ENCODE data around the gene CRX.
"Not testable (repeated sequence)": the region's sequence is repeated elsewhere in the genome, so short reads cannot be mapped to it uniquely, and the experiment has no call there.

The CRX gene

DNA sequence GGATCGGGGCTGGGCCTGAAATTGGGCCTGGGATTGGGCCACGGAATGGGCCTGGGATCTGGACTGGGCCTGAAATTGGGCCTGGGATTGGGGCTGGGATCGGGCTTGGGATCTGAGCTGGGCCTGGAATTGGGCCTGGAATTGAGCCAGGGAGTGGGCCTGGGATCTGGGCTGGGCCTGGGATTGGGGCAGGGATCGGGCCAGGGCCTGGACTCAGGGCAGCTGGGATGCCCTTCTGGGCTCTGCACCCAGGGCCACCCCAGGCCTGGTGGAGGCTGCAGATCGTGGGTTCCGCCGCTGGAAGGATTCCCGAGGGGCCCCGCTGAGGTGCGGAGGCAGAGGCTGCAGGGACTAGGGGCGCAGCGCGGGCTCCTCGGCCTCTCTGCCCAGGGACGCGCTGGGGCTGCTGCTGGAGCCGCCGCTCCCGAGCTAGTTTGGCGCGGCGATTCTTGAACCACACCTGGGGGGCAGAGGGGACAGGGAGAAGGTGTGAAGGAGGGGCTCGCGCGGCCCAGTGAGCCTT, 19.2 kb upstream of the CRX start:
- H3K27ac ChIP-seq (ENCODE audit: low read length), result no peak overlapping the region
- no peak overlapping the region for H2AFZ ChIP-seq (ENCODE audit: low read depth, low read length)
- H3K9ac ChIP-seq (ENCODE audit: low read depth, low read length), result no peak overlapping the region
- no peaks in the 10 kb centered on the region for H3K4me1 ChIP-seq (ENCODE audit: insufficient read depth, low read length)
- DNase-seq, result no peak
- ATAC-seq (ENCODE audit: insufficient read depth, low read depth), result no peak
- H3K4me2 ChIP-seq (ENCODE audit: insufficient read depth, low read length), result no peak overlapping the region
- H3K79me2 ChIP-seq (ENCODE audit: insufficient read depth, low read length), result no peaks in the 10 kb centered on the region
- H3K4me3 ChIP-seq (ENCODE audit: low read depth in 1 of 2, low read length in 2 of 2), result no peak overlapping the region
- H4K20me1 ChIP-seq (ENCODE audit: insufficient read depth, low read length), result no peaks in the 10 kb centered on the region
- TF ChIP-seq, protein P1, sequence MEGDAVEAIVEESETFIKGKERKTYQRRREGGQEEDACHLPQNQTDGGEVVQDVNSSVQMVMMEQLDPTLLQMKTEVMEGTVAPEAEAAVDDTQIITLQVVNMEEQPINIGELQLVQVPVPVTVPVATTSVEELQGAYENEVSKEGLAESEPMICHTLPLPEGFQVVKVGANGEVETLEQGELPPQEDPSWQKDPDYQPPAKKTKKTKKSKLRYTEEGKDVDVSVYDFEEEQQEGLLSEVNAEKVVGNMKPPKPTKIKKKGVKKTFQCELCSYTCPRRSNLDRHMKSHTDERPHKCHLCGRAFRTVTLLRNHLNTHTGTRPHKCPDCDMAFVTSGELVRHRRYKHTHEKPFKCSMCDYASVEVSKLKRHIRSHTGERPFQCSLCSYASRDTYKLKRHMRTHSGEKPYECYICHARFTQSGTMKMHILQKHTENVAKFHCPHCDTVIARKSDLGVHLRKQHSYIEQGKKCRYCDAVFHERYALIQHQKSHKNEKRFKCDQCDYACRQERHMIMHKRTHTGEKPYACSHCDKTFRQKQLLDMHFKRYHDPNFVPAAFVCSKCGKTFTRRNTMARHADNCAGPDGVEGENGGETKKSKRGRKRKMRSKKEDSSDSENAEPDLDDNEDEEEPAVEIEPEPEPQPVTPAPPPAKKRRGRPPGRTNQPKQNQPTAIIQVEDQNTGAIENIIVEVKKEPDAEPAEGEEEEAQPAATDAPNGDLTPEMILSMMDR (IDR thresholded peaks at IDR 0.05; ENCODE audit: borderline replicate concordance, extremely low read depth, low read length, poor library complexity, severe bottlenecking), result no peak
- no peak for TF ChIP-seq EZH2 (IDR thresholded peaks at IDR 0.05; ENCODE audit: borderline replicate concordance, low read depth, low read length, severe bottlenecking)
- H3K36me3 ChIP-seq (ENCODE audit: insufficient read depth, low read length), result no peaks in the 10 kb centered on the region
- H3K9me3 ChIP-seq (ENCODE audit: insufficient read depth, low read length, severe bottlenecking), result peaks cover 4% of the 10 kb centered on the region
- H3K27me3 ChIP-seq (ENCODE audit: insufficient read depth, low read length, poor library complexity), result peaks cover 3% of the 10 kb centered on the region

DNA sequence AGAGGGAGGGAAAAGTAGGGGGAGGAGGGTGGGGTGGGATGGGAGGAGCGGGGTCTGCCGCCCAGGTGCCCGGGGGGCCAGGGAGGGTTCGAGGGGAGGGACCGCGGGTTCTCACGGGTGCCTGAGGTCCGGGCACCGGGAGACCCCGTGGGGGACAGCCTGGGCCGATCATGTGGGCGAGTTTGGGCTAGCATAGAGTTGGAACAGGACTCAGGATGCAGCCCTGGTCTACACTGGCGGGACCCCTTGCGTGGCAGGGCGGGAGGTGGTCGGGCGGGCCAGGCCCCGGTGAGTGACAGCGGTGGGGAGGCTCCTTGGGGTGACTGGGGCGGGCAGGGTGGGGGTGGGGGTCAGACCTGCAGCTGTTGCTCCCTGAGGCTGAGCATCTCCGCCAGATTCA, 18.6 kb upstream of the CRX start:
- H3K79me2 ChIP-seq (ENCODE audit: insufficient read depth, low read length); H3K4me3 ChIP-seq (ENCODE audit: low read depth in 1 of 2, low read length in 2 of 2); H3K9me3 ChIP-seq (ENCODE audit: insufficient read depth, low read length, severe bottlenecking); H3K27me3 ChIP-seq (ENCODE audit: insufficient read depth, low read length, poor library complexity); ATAC-seq (ENCODE audit: insufficient read depth, low read depth); H3K4me2 ChIP-seq (ENCODE audit: insufficient read depth, low read length); H4K20me1 ChIP-seq (ENCODE audit: insufficient read depth, low read length); DNase-seq; H3K27ac ChIP-seq (ENCODE audit: low read length); H3K9ac ChIP-seq (ENCODE audit: low read depth, low read length); H3K36me3 ChIP-seq (ENCODE audit: insufficient read depth, low read length); H3K4me1 ChIP-seq (ENCODE audit: insufficient read depth, low read length); H2AFZ ChIP-seq (ENCODE audit: low read depth, low read length): not testable (repeated sequence)

DNA sequence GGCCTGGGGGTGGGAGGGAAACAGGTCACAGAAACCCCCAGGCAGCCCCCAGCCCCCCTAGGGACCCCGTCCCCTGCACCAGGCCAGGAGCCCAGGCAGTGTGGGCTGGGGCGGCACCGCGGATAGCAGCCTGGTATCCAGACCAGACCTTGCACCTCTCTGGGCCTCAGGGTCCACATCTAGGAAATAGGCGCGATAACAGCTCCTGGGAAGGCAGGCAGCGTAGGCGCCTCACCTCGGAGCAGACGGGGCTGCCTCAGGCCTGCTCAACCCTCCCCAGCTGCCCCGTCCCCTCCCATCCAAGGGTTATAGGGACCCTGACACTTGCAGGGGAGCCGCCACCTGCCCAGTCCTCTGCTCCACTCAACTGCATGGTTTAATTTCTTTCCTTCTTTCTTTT, 18.1 kb upstream of the CRX start:
- H3K9ac ChIP-seq (ENCODE audit: low read depth, low read length); H3K4me3 ChIP-seq (ENCODE audit: low read depth in 1 of 2, low read length in 2 of 2); H3K27me3 ChIP-seq (ENCODE audit: insufficient read depth, low read length, poor library complexity); H4K20me1 ChIP-seq (ENCODE audit: insufficient read depth, low read length); H3K36me3 ChIP-seq (ENCODE audit: insufficient read depth, low read length); H3K4me2 ChIP-seq (ENCODE audit: insufficient read depth, low read length); H3K4me1 ChIP-seq (ENCODE audit: insufficient read depth, low read length); H3K27ac ChIP-seq (ENCODE audit: low read length); H3K9me3 ChIP-seq (ENCODE audit: insufficient read depth, low read length, severe bottlenecking); DNase-seq; H3K79me2 ChIP-seq (ENCODE audit: insufficient read depth, low read length); H2AFZ ChIP-seq (ENCODE audit: low read depth, low read length); ATAC-seq (ENCODE audit: insufficient read depth, low read depth): not testable (repeated sequence)

DNA sequence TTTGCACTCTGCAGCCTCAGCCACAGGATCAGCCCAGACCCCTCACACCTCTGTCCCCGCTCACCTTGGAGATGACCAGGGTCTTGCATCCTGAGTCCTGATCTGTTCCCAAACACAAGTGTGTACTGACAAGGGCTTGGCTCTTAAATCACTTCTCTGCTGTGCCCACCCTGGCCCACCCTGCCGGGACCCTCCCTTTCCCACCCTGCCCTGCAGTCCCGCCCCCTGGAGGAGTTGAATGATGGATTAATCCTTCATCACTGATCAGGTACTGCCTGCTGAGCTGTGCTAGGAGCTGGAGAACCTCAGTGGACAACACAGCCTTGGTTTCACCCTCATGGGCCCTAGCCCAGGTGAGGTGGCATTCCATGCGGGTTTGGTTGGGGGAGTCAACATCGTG, 17.3 kb upstream of the CRX start, which contains the start of gene TPRX1:
Gene TPRX1 (minus strand): TSS at position 101 of the 400 bp plus-strand sequence. CDS start 12 bp downstream, at position 89.
- not testable (repeated sequence) for H3K9me3 ChIP-seq (ENCODE audit: insufficient read depth, low read length, severe bottlenecking); H4K20me1 ChIP-seq (ENCODE audit: insufficient read depth, low read length); H3K27ac ChIP-seq (ENCODE audit: low read length); H3K4me1 ChIP-seq (ENCODE audit: insufficient read depth, low read length); ATAC-seq (ENCODE audit: insufficient read depth, low read depth); H2AFZ ChIP-seq (ENCODE audit: low read depth, low read length); H3K9ac ChIP-seq (ENCODE audit: low read depth, low read length); H3K36me3 ChIP-seq (ENCODE audit: insufficient read depth, low read length); H3K79me2 ChIP-seq (ENCODE audit: insufficient read depth, low read length); H3K4me2 ChIP-seq (ENCODE audit: insufficient read depth, low read length); H3K4me3 ChIP-seq (ENCODE audit: low read depth in 1 of 2, low read length in 2 of 2); DNase-seq; H3K27me3 ChIP-seq (ENCODE audit: insufficient read depth, low read length, poor library complexity)

DNA sequence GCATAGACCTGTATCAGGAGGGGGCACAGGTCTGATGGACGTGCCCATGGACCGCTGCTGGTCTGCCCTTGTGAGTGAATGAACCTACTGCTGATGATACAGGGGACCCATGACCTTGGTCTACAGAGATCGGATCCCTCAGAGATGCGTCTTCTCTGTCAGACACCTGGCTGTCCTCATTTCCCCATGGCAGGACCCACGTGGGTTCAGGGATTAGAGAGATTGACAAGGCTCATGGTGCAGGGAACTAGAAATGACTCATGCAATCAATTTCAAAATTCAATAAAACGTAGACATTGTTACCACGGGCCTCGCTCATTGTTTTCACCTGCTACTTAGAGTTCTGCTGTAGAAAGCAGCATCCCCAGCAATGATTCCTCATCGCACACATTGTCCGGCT, 16.4 kb upstream of the CRX start:
- Histone ChIP-seq H3K4me1 (ENCODE audit: insufficient read depth, low read length) (no peaks in the 10 kb centered on the region), H3K9me3 (ENCODE audit: insufficient read depth, low read length, severe bottlenecking) (peaks cover 4% of the 10 kb centered on the region), H3K79me2 (ENCODE audit: insufficient read depth, low read length) (no peaks in the 10 kb centered on the region), H2AFZ (ENCODE audit: low read depth, low read length) (no peak overlapping the region), H3K27ac (ENCODE audit: low read length) (no peak overlapping the region), H3K4me3 (ENCODE audit: low read depth in 1 of 2, low read length in 2 of 2) (no peak overlapping the region), H3K36me3 (ENCODE audit: insufficient read depth, low read length) (no peaks in the 10 kb centered on the region), H3K9ac (ENCODE audit: low read depth, low read length) (no peak overlapping the region), H4K20me1 (ENCODE audit: insufficient read depth, low read length) (no peaks in the 10 kb centered on the region), H3K27me3 (ENCODE audit: insufficient read depth, low read length, poor library complexity) (no peaks in the 10 kb centered on the region), H3K4me2 (ENCODE audit: insufficient read depth, low read length) (no peak overlapping the region)
- TF ChIP-seq, protein P1 (IDR thresholded peaks at IDR 0.05; ENCODE audit: borderline replicate concordance, extremely low read depth, low read length, poor library complexity, severe bottlenecking), result no peak
- TF ChIP-seq EZH2 (IDR thresholded peaks at IDR 0.05; ENCODE audit: borderline replicate concordance, low read depth, low read length, severe bottlenecking), result no peak
- no peak for ATAC-seq (ENCODE audit: insufficient read depth, low read depth)
- DNase-seq, result no peak
